CD4-positive, alpha-beta T cell treated with Interleukin-10 for 1 hour (primary cell): Measurements from ENCODE around the gene EEFSEC.

Source experiments
- DNase-seq: peaks from one replicate; pipeline ENCODE4 v3.0.0-alpha.2; 2020

EEFSEC gene

DNA sequence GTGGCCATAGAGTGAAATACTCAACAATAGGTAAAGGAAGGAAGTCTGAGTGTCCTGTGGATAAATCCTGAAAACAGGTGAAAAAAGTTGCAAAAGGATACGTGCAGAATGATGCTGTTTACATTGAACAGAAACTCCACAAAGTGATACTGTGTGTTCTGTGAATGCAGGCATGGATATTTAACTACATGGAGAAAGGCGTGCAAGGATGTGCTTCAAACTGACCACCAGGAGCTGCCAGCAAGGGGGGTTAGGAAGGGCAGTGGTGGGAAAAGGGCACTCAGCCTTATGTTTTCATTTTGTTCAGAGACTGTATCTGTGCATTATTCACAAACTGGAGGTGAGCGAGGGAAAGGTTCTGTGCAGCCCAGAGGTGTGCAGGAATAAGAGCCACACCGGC, 266.0 kb downstream of the EEFSEC start:
- DNase-seq = no peak

DNA sequence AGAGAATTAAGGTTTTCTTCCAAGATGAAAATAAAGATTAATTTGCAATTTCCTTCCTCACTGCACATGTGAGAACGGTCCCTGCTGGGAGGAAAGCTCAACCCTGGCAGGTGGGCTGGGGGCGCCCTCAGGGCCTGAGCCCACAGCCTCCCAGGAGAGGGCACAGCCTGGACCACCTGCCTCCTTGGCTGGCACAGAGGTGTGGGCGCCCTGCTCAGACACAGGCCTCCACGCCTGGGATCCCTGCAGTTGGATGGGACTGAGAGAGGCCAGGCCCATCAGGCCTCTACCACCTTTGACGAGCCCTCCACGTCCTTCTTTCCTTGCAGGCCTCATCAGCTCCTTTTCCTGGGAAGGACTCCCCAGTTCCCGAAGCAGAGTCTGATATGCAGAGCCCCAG, 267.0 kb downstream of the EEFSEC start:
- no peak for DNase-seq

DNA sequence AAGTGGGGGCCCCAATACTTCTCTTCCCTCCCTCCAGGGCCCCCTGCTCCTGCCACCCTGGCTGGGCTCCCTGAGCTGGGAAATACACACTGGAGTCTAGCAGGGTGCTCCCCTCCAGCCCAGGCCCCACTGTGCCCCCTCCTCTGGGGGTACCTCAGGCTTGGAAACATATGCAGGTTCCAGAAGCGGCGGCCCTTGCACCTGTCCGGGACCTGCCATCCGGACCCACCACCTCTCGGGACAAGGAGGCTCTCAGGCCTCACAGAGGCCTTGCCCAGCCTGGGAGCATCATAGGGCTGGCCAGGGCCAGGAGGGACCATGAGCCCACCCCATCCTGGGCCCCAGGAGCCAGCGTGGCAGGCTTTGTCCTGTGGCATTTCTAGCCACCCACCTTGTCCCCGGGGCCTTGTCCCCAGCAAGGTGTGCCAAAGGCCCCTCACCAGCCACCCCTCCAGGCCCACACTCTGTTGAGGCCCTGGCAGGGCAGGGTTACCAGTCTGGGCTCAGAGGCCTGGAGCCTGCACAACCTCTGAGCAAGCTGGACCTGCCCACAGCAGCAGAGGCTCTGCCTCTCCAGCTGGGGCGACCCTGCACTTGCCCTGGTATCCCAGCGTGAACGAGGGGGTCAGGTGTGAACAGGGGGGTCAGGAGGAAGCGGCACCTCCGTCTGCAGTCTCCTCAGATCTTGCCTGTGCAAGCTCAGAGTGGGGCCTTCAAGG, 267.6 kb downstream of the EEFSEC start:
- no peak for DNase-seq

DNA sequence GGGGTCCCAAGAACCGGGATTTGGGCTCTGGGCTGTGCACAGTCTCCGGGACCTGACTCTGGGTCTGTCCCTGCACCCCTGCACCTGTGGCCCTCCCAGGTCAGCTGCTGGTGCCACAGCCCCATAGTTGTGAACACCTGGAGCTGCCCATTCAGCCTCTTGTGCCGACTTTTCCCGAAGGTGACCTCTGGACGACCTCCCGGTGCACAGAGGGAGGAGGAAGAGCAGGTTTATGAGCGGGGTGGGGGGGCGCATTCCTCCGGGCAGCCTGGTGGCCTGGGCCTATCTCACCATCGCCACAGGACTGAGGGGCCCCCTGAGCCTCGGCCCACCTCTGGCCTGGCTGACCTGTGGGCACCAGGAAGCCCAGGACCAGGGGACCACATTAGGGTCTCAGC, 268.2 kb downstream of the EEFSEC start:
- no peak for DNase-seq

DNA sequence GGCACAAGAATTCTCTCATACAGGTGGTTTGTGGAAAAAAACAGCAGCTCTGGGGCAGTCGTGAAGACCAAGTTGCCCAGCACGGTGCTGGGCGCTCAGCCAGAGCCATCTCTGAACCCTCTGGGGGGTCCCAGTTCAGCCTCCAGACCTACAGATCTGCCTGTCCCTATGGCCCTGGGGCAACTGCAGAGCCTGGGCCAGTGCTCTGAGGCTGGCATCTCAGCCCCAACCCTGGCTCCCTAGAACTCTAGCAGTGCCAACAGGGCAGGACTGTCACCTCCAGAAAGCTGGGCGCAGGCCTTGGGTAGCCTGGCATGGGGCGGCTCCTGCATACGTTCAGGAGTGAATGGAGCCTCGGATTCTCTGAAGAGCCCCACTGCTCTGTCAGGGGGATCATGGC, 268.7 kb downstream of the EEFSEC start:
- DNase-seq = no peak

DNA sequence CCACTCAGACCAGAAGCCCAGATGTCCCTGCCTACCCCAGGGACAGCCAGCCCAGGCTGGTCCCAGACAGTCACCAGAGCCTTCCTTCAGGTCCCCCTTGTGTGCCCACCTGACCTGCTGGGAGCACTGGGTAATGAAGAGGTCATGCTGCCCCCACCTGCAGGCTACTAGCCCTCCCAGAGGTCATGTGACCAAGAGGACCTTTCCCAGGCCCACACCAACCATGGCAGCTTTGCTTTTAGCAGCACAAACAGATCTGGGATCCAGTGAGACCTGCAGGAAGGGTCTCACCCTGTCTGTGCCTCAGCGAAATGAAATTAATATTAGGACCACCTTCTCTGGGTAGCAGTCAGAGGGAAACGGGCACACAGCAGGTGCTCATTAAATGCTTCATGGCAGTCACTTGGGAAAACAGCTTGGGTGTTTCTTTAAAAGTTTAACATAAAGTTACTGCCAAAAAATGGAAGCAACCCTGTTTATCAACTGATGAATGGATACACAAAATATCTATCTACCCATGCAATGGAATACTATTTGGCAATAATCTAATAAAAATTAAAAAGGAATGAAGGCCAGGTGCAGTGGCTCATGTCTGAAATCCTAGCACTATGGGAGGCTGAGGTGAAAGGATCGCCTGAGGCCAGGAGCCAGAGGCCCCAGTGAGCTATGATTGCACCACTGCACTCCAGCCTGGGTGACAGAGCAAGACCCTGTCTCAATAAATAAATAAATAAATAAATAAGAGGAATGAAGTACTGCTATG, 269.7 kb downstream of the EEFSEC start:
- no peak for DNase-seq

DNA sequence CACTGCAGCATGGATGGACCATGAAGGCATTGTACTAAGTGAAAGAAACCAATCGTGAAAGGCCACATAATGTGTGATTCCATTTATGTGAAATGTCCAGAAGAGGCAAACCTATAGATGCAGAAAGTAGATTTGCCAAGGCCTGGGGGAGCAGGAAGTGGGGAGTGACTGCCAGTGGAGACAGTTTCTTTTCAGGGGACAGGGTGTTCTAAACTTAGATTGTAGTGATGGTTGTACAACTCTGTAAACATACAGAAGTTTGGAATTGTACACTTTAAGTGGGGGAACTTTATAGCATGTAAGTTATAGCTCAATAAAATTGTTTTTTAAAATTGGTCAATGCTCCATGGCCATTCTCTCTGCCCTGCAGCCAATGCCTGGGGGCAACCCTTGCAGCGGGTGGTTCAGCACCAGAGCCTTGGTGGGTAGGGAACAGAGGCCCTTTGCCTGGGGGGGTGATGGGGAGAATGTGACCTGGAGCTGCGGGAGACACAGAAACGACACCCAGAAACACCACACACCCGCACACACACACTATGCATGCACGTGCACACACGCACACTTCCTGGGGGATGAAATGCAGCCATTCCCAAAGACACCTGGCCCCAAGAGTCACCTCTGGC, 270.4 kb downstream of the EEFSEC start:
- no peak for DNase-seq

DNA sequence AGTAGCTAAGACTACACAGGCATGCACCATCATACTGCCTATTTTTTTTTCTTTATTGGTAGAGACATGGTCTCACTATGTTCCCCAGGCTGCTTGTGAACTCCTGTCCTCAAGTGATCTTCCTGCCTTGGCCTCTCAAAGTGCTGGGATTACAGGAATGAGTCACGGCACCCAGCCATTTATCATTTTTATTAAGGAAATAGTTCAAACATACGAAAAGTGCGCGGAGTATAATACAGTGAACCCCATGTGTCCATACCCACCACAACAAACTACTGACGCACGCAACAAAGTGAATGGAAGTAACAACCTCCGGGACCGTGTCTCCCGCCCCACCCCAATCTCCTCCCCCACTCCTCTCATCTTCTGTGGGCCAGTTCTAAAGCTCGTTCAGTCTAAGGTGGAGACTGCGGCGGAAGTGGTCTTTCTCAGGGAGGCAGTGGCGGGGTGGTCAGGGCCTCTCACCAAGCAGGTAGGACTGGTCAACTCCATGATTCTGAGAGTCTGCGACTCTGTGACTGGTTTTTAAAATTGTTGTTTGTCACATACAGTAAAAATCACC, 271.3 kb downstream of the EEFSEC start:
- no peak for DNase-seq

DNA sequence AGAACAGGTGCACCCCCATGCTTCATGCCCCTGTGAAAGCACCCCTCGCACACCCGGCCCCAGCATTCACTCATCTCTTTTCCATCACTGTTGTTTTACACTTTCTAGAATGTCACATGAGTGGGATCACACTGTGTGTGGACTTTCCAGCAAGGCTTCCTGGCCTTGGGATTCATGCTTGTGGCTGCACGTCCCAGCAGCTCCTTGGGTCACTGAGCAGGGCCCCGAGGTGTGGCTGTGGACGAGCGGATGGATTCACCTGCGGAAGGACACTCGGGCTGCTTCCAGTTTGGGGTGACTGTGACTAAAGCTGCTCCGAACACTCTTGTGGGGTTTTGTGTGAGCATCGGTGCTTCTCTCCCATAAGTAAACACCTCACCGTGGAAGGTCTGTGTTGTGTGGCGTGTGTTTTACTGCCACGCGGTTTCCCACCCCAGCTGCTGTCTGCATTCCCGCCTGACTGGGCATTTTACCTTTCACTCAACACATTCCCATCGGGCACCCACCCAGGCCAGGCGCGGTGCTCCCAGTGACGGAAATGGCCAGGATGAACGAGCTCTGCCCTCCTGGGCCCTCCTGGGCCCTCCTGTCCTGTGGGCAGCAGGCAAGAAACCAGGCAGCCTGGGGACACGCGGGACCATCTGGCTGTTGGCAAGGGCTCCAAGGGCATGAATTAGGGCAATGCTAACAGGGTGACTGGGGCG, 272.0 kb downstream of the EEFSEC start:
- no peak for DNase-seq

DNA sequence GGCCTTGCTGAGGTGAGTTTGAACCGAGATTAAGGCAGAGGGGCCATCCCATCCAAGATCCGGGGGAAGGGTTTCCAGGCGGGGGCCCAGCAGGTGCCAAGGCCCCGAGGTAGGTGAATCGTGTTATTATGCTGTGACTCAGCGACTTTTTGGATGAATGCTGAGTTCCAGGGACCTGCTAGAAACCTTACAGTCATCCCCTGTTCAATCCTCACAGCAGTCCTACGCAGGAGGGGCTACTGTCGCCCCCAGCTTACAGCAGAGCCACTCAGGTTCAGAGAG, 272.5 kb downstream of the EEFSEC start:
- DNase-seq = no peak

DNA sequence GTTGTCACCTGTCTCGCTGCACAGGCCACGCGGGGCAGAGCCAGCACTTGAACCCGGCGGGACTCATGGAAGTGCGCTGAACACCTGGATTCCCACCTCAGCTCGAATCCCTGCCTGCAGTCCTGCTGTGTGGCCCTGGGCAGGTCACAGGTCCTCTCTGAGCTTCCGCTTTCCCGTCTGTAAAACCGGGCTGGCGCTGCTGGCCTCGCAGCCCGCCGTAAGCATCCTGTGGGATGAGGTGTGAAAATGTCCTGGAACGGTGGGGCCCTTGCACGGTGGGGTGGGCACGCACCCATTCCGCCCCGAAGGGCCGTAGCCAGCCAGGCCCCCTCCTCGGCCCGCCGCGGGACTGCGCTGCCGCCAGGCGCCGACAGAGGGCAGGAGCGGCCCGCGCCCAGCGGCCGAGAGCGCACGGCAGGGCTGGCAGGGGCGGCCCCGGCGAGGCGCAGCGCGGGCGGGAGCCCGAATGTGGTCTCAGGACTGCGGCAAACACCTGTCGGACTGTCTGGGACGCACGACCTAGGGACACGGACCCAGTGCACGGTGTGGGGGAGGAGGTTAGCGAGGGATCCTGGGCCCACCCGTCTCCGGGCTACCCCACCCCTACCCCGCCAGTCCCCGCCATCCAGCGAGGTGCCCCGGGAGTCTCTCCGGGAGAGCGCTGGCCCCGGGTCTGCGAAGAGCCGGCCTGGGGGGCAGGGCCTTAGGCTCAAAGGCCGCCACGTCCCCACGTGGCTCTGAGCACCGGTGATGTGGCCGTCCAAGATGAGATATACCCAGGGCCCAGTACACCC, 273.0 kb downstream of the EEFSEC start:
- DNase-seq = peak; percentile 46

DNA sequence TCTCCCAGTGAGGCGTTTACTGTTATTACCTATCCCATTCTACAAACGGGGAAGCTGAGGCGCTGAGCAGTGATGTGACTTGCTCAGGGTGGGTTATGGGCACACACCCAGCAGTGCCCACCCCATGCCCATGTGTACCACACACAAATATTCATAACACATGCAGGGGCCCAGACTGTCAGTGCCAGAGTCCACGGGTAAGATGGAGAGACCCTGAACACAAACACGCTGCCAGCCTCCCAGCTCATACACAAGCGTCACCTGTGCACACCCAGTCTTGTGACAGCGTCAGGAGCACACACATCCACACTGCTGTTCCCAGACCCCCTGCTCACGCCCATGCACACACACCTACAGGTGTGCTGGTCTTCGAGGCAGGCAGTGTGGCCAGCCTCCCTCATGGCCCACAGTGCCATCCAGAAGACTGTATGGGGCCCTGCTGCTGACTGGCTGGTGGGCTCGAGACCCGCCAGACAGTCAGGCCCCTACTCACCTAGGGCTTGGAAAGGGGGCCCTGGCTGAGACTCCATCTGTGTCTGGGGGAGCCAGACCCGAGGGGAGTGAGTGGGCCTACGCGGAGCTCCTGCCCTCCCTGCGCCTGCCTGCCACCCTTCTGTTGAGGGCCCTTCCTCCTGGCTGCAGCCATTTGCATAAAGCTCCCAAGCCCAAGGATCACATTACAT, 274.0 kb downstream of the EEFSEC start:
- DNase-seq = no peak

DNA sequence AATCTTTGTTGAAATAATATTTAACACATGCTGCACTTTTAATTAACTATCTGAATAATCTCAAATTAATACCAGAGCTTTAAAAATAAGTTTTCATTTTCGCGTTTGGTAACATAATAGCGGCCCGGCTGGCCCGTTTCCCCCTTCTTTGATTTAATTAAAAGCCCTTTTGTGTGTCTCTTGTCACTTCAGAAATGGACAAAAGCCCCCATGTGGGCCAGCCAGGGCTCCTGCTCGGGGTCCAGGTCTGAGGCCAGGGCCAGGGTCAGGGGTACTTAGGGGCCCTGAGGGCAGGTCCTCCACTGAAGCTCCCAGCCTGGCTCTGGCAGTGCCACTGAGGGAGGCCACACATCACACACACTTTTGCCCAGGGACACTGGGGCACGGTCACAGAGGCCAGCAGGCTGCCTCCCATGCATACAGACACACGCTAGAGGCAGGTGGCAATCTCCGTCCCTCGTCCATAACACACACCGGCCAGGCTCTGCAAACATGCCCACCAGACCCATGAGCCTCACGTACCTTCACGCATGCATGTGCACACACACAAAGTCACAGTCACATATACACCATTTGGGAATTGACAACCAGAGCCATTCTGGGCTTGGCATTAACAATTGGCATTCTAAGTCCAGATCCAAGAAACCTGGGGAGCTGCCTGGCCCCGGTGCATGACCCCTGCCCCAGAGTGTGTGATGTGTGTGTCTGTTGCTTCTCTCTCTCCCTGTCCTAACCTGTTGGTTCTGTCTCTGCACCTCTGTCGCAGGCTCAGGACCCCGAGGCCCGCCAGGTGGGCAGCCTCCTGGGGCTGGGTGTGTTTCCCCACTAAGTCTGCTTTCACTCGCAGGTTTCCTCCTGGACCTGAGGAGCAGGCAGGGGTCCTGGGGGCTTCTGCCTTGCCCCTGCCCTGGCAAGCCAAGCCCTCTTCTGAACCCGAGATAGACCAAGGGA, 274.9 kb downstream of the EEFSEC start:
- no peak for DNase-seq

DNA sequence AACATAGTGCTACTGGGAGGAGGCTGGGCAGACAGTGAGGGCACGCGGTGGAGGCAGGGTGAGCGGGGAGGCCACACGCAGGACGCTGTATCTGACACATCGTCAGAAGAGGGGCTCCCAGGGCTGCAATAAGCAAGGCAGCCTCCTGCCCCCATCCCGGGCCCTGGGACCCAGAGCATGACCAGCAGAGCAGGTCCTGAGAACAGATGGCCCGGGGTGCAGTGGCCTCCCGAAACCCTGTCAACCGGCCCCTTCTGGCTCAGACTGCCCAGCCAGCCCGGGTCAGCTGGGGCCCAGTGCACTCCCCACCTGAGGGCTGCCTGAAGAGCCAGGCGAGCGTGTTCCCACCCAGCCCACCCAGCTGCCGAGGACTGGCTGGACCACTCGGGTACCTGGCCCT, 276.0 kb downstream of the EEFSEC start:
- no peak for DNase-seq

DNA sequence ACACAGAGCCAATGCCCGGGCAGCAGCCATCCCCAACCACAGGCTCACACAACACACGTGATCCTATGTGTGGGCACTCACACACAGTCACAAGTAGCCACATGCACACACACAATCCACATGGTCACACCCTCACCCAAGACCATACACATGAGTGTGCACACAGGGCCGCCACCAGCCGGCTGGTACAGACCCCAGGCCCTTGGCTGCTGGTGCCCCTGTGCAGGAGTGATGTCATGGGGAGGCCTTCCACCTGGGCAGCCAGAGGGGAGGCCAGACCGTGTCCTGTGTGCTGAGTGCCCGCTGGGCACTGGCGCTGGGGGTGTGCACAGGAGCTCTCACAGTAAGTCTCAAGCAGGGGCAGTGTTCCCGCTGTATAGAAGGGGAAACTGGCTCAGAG, 276.5 kb downstream of the EEFSEC start:
- no peak for DNase-seq

DNA sequence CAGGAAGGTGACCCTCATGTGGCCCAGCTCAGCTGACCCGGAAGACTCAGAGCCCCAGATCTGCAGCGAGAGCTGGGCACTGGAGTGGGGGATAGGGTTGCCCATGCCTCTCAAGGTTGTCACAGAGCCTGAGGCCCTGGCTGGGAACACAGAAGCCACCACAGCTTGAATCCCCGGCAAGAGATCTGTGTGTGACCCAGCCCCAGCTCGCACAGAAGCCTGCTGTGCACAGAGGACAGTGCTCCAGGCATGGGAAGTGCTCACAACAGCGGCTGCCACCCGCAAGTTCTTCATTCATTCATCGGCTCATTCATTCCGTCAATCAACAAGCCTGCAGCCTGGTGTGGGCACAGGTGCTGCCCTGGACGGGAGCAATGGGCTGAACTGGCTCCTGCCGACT, 277.0 kb downstream of the EEFSEC start:
- no peak for DNase-seq

DNA sequence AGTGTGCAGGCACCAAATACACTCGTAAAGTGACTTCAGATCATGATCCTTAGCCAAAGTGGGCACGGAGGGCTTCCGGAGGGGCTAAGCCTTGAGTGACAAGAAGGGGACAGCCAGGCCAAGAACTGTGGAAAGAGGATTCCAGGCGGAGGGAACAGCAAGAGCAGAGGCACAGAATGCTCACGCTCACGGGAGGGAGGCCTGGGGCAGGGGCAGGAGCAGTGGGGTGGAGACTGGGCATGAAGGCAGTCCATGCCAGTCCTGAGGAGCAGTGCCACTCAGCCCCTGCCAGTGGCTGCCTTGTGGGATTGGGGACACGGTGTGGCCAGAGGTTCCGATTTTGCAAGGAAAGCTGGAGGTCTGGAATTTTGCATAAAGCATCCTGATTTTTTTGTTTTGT, 277.4 kb downstream of the EEFSEC start:
- no peak for DNase-seq

DNA sequence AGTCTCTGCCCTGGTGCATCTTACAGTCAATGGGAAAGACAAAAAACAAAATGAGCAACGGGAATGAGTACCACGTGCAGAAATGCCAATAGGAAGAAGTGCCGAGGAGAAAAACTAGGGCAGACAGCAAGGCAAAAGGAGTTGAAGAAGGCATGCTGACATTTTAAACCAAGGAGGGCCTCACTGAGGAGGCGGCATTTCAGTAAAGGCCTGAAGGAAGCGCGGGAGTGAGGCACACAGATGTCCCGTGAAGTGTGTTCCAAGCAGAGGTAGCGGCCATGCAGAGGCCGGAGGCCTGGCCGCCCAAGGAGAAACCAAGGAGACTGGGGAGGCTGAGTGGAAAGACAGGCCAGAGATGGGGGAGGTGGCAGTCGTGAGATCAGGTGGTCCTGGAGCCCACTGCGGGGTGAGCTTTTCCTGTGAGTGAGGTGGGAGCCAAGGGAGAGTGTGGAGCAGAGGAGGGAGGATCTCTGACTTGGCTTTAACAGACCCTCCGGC, 278.6 kb downstream of the EEFSEC start:
- no peak for DNase-seq

DNA sequence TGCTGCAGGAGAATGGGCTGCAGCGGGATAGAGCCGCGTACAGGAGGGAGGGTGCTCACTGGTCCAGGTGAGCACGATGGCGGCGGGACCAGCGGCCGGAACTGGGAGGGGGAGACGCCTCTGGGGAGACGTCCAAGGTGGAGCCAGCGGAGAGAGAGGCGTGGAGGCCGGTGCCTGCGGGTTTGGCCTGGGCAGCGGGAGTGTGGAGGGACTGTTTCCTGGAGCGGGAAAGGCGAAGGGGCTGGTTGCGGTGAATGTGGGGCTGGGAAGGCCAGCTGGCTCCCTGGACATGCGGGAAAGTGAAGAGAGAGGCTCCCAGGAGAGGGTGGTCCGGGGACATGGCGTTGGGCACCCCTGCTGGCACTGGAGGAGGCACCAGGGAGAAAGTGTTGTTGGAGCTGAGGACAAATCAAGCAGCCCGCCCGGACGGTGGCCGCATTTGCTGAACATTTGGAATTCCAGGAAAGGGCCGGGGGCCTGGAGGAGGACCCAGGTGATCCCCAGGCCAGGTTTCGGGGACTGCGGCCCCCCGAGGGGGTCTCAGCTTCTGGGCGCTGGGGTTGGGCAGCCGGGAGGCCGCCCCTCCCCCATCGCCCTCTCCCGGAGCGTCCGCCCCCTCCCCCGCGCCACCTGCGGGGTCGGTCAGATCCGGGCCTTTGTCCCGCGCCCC, 279.2 kb downstream of the EEFSEC start:
- DNase-seq = no peak
